GM23248 (cell line): Measurements from ENCODE around the gene MINDY2. TPM values are rescaled to one million over a fixed set of nuclear protein-coding genes. Genes with fewer than 3 reads are reported as not detected.

Experiments used
- DNase-seq: peaks from one replicate; pipeline ENCODE4 v3.0.0-alpha.2; 2015
- H2AFZ ChIP-seq: fragments of 200-600 bp; sonication (generic); 2 replicates; pipeline ENCODE4 v1.6.1; 2016; ENCODE audit warnings: antibody characterized with exemption
- H3F3A ChIP-seq: fragments of 200-600 bp; sonication (generic); 2 replicates; pipeline ENCODE4 v1.6.1; 2016; ENCODE audit warnings: mild to moderate bottlenecking, antibody characterized with exemption, mixed run types; ENCODE audit not compliant: insufficient read depth
- H3K27ac ChIP-seq: fragments of 200-600 bp; sonication (generic); 2 replicates; pipeline ENCODE4 v1.5.1; 2016; ENCODE audit warnings: mild to moderate bottlenecking
- H3K27me3 ChIP-seq: fragments of 200-600 bp; sonication (generic); replicated peaks from 2 replicates; pipeline ENCODE4 v1.6.1; 2016; ENCODE audit warnings: mild to moderate bottlenecking; ENCODE audit not compliant: insufficient read depth
- H3K36me3 ChIP-seq: fragments of 200-600 bp; sonication (generic); 2 replicates; pipeline ENCODE4 v1.6.1; 2016; ENCODE audit warnings: low read depth, mild to moderate bottlenecking
- H3K4me1 ChIP-seq: fragments of 200-600 bp; sonication (generic); 2 replicates; pipeline ENCODE4 v1.6.1; 2016; ENCODE audit warnings: mild to moderate bottlenecking; ENCODE audit not compliant: insufficient read depth
- H3K4me2 ChIP-seq: fragments of 200-600 bp; sonication (generic); one replicate; pipeline ENCODE4 v1.6.1; 2016; ENCODE audit warnings: mild to moderate bottlenecking; ENCODE audit not compliant: unreplicated experiment
- H3K4me3 ChIP-seq: fragments of 200-600 bp; sonication (generic); 2 replicates; pipeline ENCODE4 v1.5.1; 2016; ENCODE audit warnings: mild to moderate bottlenecking
- H3K79me2 ChIP-seq: fragments of 200-600 bp; sonication (generic); 2 replicates; pipeline ENCODE4 v1.6.1; 2016; ENCODE audit warnings: mild to moderate bottlenecking; ENCODE audit not compliant: insufficient read depth
- H3K9ac ChIP-seq: fragments of 200-600 bp; sonication (generic); 2 replicates; pipeline ENCODE4 v1.6.1; 2016; ENCODE audit warnings: mild to moderate bottlenecking
- H3K9me2 ChIP-seq: fragments of 200-600 bp; sonication (generic); 2 replicates; pipeline ENCODE4 v1.6.1; 2016; ENCODE audit warnings: mixed run types, mild to moderate bottlenecking, moderate library complexity; ENCODE audit not compliant: insufficient read depth
- H3K9me3 ChIP-seq: fragments of 200-600 bp; sonication (generic); one replicate; pipeline ENCODE4 v1.6.1; 2017; ENCODE audit warnings: low read depth
- H4K20me1 ChIP-seq: fragments of 200-600 bp; sonication (generic); 2 replicates; pipeline ENCODE4 v1.6.0; 2016; ENCODE audit not compliant: insufficient read depth
- EZH2 ChIP-seq: fragments of 200-600 bp; sonication (generic); IDR thresholded peaks from 2 replicates; pipeline ENCODE4 v1.6.1; 2018; ENCODE audit warnings: antibody characterized with exemption, mild to moderate bottlenecking; ENCODE audit not compliant: insufficient read depth, poor library complexity, severe bottlenecking
- EZH2phosphoT487 ChIP-seq: fragments of 200-600 bp; sonication (generic); IDR thresholded peaks from 2 replicates; pipeline ENCODE4 v1.6.1; 2018; ENCODE audit warnings: antibody characterized with exemption, moderate library complexity, mild to moderate bottlenecking, low read depth; ENCODE audit not compliant: insufficient read depth
- WGBS, 2 experiments: methylation state at CpG; one replicate each; pipeline ENCODE4 v1.1.6; 2015 to 2017; ENCODE audit warnings: low lambda C conversion rate in 2 of 2, low coverage in 1 of 2; ENCODE audit errors: missing lambda C conversion rate in 2 of 2; 5-methylcytosine and 5-hydroxymethylcytosine counted together
- in situ Hi-C: fragments of 300-500 bp; cut with MboI; formaldehyde crosslinking; loops from 2 replicates; pipeline ENCODE4 v1.15.0; 2020
- polyA plus RNA-seq: library from polyadenylated mRNA; unstranded; fragments of >200 nt; fragmentation: Nextera tagmentation; extraction: Ambion mirVana; gene quantifications from 2 replicates; pipeline ENCODE4 v1.2.1, GENCODE V29; 2016
- total RNA-seq: library from RNA; depleted of rRNA; stranded (reverse); fragments of >200 nt; shearing (Covaris generic); gene quantifications from 2 replicates; pipeline ENCODE4 v1.2.3, GENCODE V29; 2014

MINDY2 gene
- total and polyA plus RNA-seq, 2 experiments from 2014 or later, result 28.7 to 47.1 TPM

GRCh38 chr15:58898150-58898680 is 127.1 kb downstream of the MINDY2 start:
- in situ Hi-C loops, result no loop called here
- TF ChIP-seq EZH2phosphoT487, result no peak
- TF ChIP-seq EZH2, result no peak
- DNase-seq, result no peak

GRCh38 chr15:58900631-58901030 is 129.5 kb downstream of the MINDY2 start:
- Histone ChIP-seq H3K79me2 (peaks cover 91% of the 10 kb centered on the region), H3K9ac (no peak overlapping the region), H3K4me1 (no peaks in the 10 kb centered on the region), H3K4me2 (no peak overlapping the region), H3K9me3 (no peaks in the 10 kb centered on the region), H2AFZ (no peak overlapping the region), H4K20me1 (no peaks in the 10 kb centered on the region), H3K36me3 (peaks cover 60% of the 10 kb centered on the region), H3K27me3 (no peaks in the 10 kb centered on the region), H3K9me2 (no peaks in the 10 kb centered on the region), H3F3A (no peaks in the 10 kb centered on the region), H3K27ac (no peak overlapping the region), H3K4me3 (no peak overlapping the region)
- DNase-seq, result no peak
- in situ Hi-C loops, result no loop called here
- TF ChIP-seq EZH2 (no peak), EZH2phosphoT487 (no peak)
- WGBS, 2 experiments, result 71 to 73% methylated on average over 3 of the region's 3 CpGs

More at GRCh38 chr15:58898150-58898680, 127.1 kb downstream of the MINDY2 start:
- Histone ChIP-seq H4K20me1 (no peaks in the 10 kb centered on the region), H3K9ac (no peak overlapping the region), H3K4me3 (no peak overlapping the region), H3K9me2 (no peaks in the 10 kb centered on the region), H3K4me1 (no peaks in the 10 kb centered on the region), H3F3A (no peaks in the 10 kb centered on the region), H2AFZ (no peak overlapping the region), H3K27ac (no peak overlapping the region), H3K4me2 (no peak overlapping the region), H3K9me3 (no peaks in the 10 kb centered on the region), H3K27me3 (no peaks in the 10 kb centered on the region), H3K79me2 (peaks cover 84% of the 10 kb centered on the region), H3K36me3 (peaks cover 64% of the 10 kb centered on the region)
- 97 to 98% methylated on average over 1 of the region's 1 CpG for WGBS, 2 experiments

GRCh38 chr15:58908550-58909309 is 137.6 kb downstream of the MINDY2 start:
- H3K9me3 ChIP-seq, result no peaks in the 10 kb centered on the region
- H3K4me3 ChIP-seq, result no peak overlapping the region
- H3K27me3 ChIP-seq, result no peaks in the 10 kb centered on the region
- no peak for TF ChIP-seq EZH2phosphoT487
- no peak for TF ChIP-seq EZH2
- H3K36me3 ChIP-seq, result peaks cover 51% of the 10 kb centered on the region
- peaks cover 17% of the 10 kb centered on the region for H3F3A ChIP-seq
- H3K4me1 ChIP-seq, result 0 out of 2 replicates have a peak, but pooled peaks cover 5% of the 10 kb centered on the region
- H3K9ac ChIP-seq, result no peak overlapping the region
- H3K27ac ChIP-seq, result no peak overlapping the region
- no peaks in the 10 kb centered on the region; the same call in 1 of the 2 replicates for H4K20me1 ChIP-seq
- no peak overlapping the region for H2AFZ ChIP-seq
- in situ Hi-C loops, result no loop called here
- H3K79me2 ChIP-seq, result peaks cover 99% of the 10 kb centered on the region
- no peak overlapping the region for H3K4me2 ChIP-seq
- 96 to 97% methylated on average over 6 of the region's 6 CpGs for WGBS, 2 experiments
- H3K9me2 ChIP-seq, result no peaks in the 10 kb centered on the region
- no peak for DNase-seq

- no peak for DNase-seq
Measured at GRCh38 chr15:58909616-58910015, 138.5 kb downstream of the MINDY2 start.

More at GRCh38 chr15:58909616-58910015, 138.5 kb downstream of the MINDY2 start:
- Histone ChIP-seq H3F3A (peaks cover 17% of the 10 kb centered on the region), H3K4me3 (no peak overlapping the region), H2AFZ (no peak overlapping the region), H4K20me1 (no peaks in the 10 kb centered on the region; the same call in 1 of the 2 replicates), H3K27me3 (no peaks in the 10 kb centered on the region), H3K9me3 (no peaks in the 10 kb centered on the region), H3K4me1 (0 out of 2 replicates have a peak, but pooled peaks cover 5% of the 10 kb centered on the region), H3K9ac (no peak overlapping the region), H3K36me3 (peaks cover 51% of the 10 kb centered on the region), H3K9me2 (no peaks in the 10 kb centered on the region), H3K27ac (no peak overlapping the region), H3K4me2 (no peak overlapping the region), H3K79me2 (peaks cover 99% of the 10 kb centered on the region)
- WGBS, 2 experiments, result 100% methylated on average over 1 of the region's 1 CpG
- in situ Hi-C loops, result no loop called here
- TF ChIP-seq EZH2 (no peak), EZH2phosphoT487 (no peak)
